Fibroblast of skin of left biceps (primary cell): ENCODE results near the gene MMEL1.
"Not testable (repeated sequence)": the region's sequence is repeated elsewhere in the genome, so short reads cannot be mapped to it uniquely, and the experiment has no call there.

Source experiments
- DNase-seq, 2 experiments: peaks; one replicate each; pipeline ENCODE4 v3.0.0-alpha.2; 2013; ENCODE audit warnings: low read depth in 2 of 2

MMEL1 gene, protein sequence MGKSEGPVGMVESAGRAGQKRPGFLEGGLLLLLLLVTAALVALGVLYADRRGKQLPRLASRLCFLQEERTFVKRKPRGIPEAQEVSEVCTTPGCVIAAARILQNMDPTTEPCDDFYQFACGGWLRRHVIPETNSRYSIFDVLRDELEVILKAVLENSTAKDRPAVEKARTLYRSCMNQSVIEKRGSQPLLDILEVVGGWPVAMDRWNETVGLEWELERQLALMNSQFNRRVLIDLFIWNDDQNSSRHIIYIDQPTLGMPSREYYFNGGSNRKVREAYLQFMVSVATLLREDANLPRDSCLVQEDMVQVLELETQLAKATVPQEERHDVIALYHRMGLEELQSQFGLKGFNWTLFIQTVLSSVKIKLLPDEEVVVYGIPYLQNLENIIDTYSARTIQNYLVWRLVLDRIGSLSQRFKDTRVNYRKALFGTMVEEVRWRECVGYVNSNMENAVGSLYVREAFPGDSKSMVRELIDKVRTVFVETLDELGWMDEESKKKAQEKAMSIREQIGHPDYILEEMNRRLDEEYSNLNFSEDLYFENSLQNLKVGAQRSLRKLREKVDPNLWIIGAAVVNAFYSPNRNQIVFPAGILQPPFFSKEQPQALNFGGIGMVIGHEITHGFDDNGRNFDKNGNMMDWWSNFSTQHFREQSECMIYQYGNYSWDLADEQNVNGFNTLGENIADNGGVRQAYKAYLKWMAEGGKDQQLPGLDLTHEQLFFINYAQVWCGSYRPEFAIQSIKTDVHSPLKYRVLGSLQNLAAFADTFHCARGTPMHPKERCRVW

DNA sequence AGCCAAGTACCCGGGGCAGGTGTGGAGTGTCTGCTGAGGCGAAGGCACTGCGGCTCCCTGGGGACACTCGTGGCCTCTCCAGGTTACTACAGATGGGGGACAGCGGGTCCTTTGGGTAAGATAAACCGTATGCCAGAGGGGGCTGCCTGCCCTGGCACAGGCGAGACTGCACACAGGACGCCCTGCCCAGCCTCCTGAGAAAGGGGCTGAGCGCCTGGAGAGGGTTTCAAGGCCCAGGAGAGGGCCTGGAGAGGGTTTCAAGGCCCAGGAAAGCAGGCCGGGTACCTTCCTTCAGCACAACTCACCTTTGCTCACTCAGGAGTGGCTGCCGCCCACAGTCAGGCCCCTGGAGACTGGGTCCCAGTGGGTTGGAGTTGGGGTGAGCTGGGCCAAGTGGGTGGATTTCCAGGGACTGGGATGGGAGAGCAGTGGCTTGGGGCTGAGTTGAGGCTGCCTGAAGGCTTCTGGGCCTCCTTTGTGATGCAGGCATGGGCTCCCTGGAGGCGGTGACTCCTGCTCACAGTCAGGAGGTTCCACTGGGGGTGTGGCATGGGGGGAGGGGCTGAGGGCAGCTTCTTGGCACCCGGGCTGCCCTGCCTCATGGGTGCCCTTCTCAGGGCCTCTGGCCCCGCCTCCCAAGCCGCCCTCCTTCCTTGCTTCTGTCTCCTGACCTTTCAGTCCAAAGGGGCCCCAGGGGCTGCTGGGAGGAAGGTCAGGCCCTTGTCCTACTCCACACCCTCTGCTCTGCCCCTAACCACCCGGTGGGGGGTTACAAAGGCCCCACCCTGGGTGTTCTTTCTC, at the start of gene MMEL1:
MMEL1 (minus strand) TSS at position 456 of the 801 bp plus-strand sequence. CDS start 3,532 bp downstream, outside the sequence.
- no peak for DNase-seq

DNA sequence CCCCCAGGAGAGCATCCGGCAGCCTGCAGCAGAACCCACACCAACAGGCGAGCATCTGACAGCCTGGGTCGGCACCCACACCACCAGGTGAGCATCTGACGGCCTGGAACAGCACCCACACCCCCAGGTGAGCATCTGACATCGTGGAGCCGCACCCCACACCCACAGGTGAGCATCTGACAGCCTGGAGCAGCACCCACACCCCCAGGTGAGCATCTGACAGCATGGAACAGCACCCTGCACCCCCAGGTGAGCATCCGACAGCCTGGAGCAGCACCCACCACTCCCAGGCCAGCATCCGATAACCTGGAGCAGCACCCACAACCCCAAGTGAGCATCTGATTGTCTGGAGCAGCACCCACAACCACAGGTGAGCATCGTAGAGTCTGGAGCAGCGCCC, 43.9 kb upstream of the MMEL1 start:
- not testable (repeated sequence) for DNase-seq

DNA sequence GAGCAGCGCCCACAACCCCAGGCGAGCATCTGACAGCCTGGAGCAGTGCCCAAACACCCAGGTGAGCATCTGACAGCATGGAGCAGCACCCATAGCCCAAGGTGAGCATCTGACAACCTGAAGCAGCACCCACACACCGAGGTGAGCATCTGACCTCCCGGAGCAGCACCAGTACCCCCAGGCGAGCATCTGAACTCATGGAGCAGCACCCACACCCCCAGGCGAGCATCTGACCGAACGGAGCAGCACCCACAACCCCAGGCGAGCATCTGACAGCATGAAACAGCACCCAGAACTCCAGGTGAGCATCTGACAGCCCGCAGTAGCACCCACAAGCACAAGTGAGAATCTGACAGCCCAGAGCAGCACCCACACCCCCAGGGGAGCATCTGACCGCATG, 38.8 kb upstream of the MMEL1 start:
- not testable (repeated sequence) for DNase-seq

DNA sequence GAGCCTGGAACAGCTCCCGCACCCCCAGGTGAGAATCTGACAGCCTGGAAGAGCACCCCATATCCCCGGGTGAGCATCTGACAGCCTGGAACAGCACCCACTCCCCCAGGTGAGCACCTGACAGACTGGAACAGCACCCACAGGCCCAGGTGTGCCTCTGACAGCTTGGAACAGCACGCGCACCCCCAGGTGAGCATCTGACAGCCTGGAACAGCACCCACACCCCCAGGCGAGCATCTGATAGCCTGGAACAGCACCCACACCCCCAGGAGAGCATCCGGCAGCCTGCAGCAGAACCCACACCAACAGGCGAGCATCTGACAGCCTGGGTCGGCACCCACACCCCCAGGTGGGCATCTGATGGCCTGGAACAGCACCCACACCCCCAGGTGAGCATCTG, 27.0 kb upstream of the MMEL1 start:
- not testable (repeated sequence) for DNase-seq

DNA sequence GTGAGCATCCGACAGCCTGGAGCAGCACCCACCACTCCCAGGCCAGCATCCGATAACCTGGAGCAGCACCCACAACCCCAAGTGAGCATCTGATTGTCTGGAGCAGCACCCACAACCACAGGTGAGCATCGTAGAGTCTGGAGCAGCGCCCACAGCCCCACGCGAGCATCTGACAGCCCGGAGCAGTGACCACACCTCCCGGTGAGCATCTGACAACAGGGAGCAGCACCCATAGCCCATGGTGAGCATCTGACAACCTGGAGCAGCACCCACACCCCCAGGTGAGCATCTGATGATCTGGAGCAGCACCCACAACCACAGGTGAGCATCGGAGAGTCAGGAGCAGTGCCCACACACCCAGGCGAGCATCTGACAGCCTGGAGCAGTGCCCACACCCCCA, 25.1 kb upstream of the MMEL1 start:
- DNase-seq, result not testable (repeated sequence)

DNA sequence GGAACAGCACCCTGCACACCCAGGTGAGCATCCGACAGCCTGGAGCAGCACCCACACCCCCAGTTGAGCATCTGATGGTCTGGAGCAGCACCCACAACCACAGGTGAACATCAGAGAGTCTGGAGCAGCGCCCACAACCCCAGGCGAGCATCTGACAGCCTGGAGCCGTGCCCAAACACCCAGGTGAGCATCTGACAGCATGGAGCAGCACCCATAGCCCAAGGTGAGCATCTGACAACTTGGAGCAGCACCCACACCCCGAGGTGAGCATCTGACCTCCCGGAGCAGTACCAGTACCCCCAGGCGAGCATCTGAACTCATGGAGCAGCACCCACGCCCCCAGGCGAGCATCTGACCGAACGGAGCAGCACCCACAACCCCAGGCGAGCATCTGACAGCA, 24.3 kb upstream of the MMEL1 start:
- DNase-seq, result not testable (repeated sequence)

DNA sequence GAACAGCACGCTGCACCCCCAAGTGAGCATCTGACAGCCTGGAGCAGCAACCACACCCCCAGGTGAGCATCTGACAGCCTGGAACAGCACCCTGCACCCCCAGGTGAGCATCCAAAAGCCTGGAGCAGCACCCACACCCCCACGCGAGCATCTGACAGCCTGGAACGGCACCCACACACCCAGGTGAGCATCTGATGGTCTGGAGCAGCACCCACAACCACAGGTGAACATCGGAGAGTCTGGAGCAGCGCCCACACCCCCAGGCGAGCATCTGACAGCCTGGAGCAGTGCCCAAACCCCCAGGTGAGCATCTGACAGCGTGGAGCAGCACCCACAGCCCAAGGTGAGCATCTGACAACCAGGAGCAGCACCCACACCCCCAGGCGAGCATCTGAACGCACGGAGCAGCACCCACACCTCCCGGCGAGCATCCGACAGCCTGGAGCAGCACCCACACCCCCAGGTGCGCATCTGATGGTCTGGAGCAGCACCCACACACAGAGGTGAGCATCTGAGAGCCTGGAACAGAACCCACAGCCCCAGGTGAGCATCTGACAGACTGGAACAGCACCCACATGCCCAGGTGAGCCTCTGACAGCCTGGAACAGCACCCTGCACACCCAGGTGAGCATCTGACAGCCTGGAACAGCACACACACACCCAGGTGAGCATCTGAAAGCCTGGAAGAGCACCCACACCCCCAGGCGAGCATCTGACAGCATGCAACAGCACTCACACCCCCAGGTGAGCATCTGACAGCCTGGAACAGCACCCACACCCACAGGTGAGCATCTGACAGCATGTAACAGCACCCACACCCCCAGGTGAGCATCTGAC, 23.0 kb upstream of the MMEL1 start:
- not testable (repeated sequence) for DNase-seq

DNA sequence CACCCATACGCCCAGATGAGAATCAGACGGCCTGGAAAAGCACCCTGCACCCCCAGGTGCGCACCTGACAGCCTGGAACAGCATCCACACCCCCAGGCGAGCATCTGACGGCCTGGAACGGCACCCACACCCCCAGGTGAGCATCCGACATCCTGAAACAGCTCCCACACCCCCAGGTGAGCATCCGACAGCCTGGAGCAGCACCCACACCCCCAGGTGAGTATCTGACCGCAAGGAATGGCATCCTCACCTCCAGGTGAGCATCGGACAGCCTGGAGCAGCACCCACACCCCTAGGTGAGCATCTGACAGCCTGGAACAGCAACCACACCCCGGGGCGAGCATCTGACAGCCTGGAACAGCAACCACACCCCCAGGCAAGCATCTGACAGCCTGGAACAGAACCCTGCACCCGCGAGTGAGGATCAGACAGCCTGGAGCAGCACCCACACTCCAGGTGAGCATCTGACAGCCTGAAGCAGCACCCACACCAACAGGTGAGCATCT, 21.7 kb upstream of the MMEL1 start:
- DNase-seq, result not testable (repeated sequence)

DNA sequence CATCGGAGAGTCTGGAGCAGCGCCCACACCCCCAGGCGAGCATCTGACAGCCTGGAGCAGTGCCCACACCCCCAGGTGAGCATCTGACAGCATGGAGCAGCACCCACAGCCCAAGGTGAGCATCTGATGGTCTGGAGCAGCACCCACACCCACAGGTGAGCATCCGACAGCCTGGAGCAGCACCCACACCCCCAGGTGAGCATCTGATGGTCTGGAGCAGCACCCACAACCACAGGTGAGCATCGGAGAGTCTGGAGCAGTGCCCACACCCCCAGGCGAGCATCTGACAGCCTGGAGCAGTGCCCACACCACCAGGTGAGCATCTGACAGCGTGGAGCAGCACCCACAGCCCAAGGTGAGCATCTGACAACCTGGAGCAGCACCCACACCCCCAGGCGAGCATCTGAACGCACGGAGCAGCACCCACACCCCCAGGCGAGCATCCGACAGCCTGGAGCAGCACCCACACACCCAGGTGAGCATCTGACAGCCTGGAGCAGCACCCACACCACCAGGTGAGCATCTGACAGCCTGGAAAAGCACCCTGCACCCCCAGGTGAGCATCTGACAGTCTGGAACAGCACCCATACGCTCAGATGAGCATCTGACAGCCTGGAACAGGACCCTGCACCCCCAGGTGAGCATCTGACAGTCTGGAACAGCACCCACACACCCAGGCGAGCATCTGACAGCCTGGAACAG, 21.1 kb upstream of the MMEL1 start:
- not testable (repeated sequence) for DNase-seq

DNA sequence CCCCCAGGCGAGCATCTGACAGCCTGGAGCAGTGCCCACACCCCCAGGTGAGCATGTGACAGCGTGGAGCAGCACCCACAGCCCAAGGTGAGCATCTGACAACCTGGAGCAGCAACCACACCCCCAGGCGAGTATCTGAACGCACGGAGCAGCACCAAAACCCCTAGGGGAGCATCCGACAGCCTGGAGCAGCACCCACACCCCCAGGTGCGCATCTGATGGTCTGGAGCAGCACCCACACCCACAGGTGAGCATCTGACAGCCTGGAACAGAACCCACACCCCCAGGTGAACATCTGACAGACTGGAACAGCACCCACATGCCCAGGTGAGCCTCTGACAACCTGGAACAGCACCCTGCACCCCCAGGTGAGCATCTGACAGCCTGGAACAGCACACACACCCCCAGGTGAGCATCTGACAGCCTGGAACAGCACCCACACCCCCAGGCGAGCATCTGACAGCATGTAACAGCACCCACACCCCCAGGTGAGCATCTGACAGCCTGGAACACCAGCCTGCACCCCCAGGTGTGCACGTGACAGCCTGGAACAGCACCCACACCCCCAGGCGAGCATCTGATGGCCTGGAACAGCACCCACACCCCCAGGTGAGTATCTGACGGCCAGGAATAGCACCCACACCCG, 20.2 kb upstream of the MMEL1 start:
- DNase-seq, result not testable (repeated sequence)

DNA sequence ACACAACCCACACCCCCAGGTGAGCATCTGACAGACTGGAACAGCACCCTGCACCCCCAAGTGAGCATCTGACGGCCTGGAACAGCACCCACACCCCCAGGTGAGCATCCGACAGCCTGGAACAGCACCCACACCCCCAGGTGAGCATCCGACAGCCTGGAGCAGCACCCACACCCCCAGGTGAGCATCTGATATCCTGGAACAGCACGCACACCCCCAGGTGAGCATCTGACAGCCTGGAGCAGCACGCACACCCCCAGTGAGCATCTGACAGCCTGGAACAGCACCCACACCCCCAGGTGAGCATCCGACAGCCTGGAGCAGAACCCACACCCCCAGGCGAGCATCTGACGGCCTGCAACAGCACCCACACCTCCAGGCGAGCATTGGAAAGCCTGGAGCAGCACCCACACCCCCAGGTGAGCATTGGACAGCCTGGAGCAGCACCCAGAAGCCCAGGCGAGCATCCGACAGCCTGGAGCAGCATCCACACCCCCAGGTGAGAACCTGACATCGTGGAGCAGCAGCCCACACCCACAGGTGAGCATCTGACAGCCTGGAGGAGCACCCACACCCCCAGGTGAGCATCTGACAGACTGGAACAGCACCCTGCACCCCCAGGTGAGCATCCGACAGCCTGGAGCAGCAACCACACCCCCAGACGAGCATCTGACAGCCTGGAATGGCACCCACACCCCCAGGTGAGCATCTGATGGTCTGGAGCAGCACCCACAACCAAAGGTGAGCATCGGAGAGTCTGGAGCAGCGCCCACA, 19.5 kb upstream of the MMEL1 start:
- DNase-seq, result not testable (repeated sequence)

DNA sequence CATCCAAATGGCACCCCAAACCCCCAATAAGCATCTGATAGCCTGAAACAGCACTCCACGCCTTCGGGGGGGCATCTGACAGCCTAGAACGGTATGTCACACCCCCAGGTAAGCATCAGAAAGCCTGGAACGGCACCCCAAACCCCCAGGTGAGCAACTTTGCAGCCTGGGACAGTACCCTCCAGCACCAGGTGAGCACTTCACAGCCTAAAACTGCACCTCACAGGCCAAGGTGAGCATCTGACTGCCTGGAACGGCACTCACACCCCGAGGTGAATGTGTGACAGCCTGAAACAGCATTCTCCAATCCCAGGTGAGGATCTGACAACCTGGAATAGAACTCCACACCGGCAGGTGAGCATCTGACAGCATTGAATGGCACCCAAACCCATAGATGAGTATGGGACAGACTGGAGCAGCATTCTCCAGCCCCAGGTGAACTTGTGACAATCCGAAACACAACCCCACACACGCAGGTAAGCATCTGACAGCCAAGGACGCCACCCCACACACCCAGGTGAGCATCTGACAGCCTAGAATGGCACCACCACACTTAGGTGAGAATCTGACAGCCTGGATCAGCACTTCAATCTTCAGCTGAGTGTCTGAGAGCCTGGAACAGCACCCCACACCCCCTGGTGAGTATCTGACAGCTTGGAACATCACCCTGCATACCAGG, 18.3 kb upstream of the MMEL1 start:
- no peak for DNase-seq

DNA sequence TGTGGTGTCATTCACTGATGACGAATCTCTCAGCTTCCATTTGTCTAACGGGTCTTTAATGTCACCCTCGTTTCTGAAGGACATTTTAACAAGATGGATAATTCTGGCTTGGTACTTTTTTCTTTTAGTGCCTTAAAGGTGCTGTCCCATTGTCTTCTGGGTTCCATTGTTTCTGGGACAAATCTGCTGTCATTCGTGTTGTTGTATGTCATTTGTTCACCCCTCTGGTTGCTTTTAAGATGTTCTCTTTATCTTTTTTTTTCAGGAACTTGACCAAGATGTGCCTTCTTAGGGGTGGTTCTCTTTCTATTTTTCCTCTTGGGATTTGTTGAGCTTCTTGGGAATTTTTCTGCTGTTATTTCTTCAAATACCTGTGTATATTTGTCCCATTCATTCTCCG, 14.0 kb upstream of the MMEL1 start:
- no peak for DNase-seq

DNA sequence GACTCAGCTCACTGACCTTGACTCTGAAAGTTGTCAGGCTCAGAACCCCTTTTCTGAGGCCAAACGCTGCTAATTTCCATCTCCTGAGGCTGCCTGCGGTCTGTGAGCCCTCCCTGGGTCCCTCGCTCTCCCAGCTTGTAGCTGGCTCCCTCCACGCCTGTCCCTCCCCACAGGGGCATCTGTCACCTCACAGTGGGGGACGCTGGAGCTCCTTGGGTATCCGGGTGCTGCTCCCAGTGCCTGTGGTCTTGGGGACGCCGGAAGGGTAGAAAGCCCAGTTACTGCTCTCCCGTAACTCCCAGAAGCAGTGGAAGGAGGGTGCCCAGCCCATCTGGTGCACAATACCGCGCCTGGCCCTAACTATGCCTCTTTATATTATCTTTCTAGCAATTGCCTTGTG, 13.0 kb upstream of the MMEL1 start:
- DNase-seq, result no peak

DNA sequence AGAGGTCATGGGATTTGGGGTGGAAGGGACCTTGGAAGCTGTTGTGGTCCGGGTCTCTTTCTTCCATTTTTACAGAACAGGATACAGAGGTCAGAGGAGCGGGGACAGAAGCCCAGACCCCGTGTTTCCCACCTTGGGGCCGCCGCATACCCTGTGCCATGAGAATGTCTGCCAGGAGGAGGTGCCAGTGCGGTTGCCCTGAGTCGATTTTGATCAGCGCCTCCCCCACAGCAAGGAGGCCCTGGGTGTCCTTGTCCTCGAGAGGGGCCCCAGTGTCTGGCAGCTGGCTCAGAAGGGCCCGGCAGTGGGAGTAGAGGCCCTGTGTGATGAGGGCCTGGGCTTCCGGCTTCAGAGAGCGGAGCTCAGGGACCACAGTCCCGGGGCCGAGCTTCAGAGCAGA, 12.3 kb upstream of the MMEL1 start:
- no peak for DNase-seq

DNA sequence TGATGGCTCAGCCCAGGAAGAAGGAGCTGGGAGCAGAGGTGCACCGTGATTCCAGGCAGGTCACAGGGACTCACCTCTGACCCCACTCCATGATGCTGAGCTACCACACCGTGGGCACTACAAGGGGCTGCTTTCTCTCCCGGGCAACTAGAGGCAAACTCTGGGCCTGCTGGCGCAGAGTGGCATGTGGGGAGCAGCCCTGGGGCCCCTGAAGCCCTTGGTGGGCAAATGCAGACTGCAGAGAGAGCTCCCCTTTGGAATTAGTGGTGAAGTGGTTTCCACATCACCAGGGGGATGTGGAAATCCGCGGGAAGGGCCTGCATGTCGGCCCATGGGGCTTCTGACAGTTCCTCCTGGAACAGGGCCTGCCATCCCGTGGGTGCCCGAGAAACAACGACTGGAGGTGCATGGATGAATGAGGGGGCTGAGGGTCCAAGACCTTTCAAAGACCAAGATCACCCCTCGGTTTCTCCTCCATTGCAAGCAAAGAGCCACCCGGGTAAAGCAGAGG, 11.8 kb upstream of the MMEL1 start:
- no peak for DNase-seq

DNA sequence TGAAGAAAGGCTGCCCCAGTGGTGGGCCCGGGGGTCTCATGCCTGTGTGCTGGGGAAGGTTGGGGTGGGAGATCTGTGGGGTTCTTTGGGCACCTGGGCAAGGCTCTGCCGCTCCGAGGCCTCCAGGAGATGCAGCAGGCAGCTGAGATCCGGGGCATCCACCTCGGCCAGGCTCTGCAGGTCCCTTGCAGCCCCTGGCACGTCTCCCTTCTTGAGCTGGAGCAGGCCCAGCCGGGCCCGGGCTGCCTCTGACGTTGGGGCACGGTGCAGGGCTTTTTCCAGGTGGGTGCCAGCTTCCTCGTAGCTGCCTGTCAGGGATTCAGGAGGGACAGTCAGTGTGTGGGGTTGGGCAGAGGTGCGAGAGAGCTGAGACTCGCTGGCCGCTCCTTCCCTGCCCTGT, 11.4 kb upstream of the MMEL1 start:
- DNase-seq, result no peak

DNA sequence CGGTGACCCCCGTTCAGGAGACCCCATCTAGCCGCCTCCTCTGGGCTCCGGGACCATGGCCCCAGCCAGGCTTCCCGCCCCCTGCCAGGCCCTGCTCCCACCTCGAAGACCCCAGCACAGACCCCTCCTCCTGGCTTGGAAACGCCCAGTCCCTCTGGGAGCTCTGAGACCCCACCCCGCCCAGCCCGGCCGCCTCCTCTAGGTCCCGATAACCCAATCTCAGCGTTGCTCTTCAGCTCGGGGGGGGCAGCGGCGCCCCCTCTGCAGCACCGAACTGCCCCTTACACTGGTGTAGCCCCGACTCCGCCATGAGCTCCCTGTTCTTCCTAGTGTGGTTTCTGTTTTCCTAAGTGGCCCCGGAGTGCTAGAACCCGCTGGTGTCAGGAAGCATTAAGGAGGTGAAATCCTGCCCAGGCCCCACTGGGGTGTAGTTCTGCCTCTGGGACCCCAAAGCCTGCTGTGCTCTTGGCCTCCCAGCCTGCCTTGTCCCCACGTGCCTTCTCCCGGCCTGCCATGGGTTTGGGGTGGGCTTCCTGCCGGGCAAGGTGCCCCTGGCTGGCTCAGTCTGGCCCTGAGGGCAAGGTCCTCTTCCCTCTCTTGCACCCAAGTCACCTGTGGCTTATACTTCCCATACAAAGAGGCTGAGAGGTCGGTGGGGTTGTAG, 10.7 kb upstream of the MMEL1 start:
- no peak for DNase-seq
